Ectodermal cell (in vitro differentiated cells): ENCODE measurements around the gene SNCB.

Experiments
- H3K27ac ChIP-seq: 2 replicates; pipeline ENCODE4 v1.7.0; 2013; ENCODE audit warnings: mild to moderate bottlenecking, low read depth, low read length; ENCODE audit not compliant: insufficient read depth, poor library complexity, severe bottlenecking
- H3K27me3 ChIP-seq: 2 replicates; pipeline ENCODE4 v1.7.0; 2013; ENCODE audit warnings: mild to moderate bottlenecking, low read length; ENCODE audit not compliant: insufficient read depth, control insufficient read depth, poor library complexity, severe bottlenecking
- H3K36me3 ChIP-seq: one replicate; pipeline ENCODE4 v1.7.0; 2013; ENCODE audit warnings: low read length; ENCODE audit not compliant: control insufficient read depth, insufficient read depth
- H3K4me1 ChIP-seq: one replicate; pipeline ENCODE4 v1.7.0; 2013; ENCODE audit warnings: low read length; ENCODE audit not compliant: control insufficient read depth, insufficient read depth
- H3K4me3 ChIP-seq: 2 replicates; pipeline ENCODE4 v1.7.0; 2013; ENCODE audit warnings: low read depth, low read length, control low read depth; ENCODE audit not compliant: insufficient read depth
- H3K9me3 ChIP-seq: 2 replicates; pipeline ENCODE4 v1.7.0; 2013; ENCODE audit warnings: mild to moderate bottlenecking, low read length, moderate library complexity; ENCODE audit not compliant: control insufficient read depth
- WGBS, 2 experiments: methylation state at CpG; one replicate each; pipeline ENCODE4 v1.1.7; 2013; ENCODE audit warnings: missing lambda C conversion rate in 2 of 2; 5-methylcytosine and 5-hydroxymethylcytosine counted together

SNCB gene

GRCh38 chr5:176575488-176576422, 54.6 kb downstream of the SNCB start:
- 93 to 96% methylated on average over 37 of the region's 37 CpGs for WGBS, 2 experiments
- H3K4me1 ChIP-seq, result no peaks in the 10 kb centered on the region

DNA sequence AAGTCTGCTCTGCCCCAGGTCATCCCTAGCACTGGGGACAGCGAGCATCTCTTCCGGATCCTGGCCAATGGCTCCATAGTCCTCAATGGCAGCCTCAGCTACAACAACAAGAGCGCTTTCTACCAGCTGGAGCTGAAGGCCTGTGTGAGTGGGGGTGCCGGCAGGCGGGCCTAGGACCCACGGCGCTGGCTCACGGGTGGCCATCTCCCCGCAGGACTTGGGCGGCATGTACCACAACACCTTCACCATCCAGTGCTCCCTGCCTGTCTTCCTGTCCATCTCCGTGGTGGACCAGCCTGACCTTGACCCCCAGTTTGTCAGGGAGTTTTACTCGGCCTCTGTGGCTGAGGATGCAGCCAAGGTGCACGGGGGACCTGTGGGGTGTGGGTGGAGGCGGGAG, 55.3 kb downstream of the SNCB start:
- Histone ChIP-seq H3K36me3 (no peaks in the 10 kb centered on the region), H3K27ac (no peak overlapping the region), H3K4me1 (no peaks in the 10 kb centered on the region), H3K4me3 (no peak overlapping the region), H3K27me3 (no peaks in the 10 kb centered on the region), H3K9me3 (no peaks in the 10 kb centered on the region)
- WGBS, 2 experiments, result 91 to 93% methylated on average over 14 of the region's 14 CpGs

More at GRCh38 chr5:176575488-176576422, 54.6 kb downstream of the SNCB start:
- Histone ChIP-seq H3K27ac (no peak overlapping the region), H3K27me3 (no peaks in the 10 kb centered on the region), H3K4me3 (no peak overlapping the region), H3K9me3 (no peaks in the 10 kb centered on the region), H3K36me3 (no peaks in the 10 kb centered on the region)

DNA sequence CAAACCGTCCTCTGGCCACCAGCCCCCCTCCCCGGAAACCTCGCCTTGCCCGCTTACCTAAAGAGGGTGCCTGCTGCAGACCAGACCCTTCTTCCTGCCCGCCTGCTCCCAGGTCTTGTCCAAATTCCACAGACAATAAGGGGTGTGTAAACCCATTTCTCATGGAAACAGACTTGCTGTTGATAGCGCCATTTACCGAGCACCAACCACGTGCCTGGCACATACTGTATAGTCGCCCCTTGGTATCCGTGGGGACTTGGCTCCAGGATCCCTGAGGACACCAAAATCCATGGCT, 56.1 kb downstream of the SNCB start:
- Histone ChIP-seq H3K4me1 (no peaks in the 10 kb centered on the region), H3K9me3 (no peaks in the 10 kb centered on the region), H3K36me3 (no peaks in the 10 kb centered on the region), H3K27ac (no peak overlapping the region), H3K27me3 (no peaks in the 10 kb centered on the region), H3K4me3 (no peak overlapping the region)
- 60 to 62% methylated on average over 10 of the region's 10 CpGs for WGBS, 2 experiments

GRCh38 chr5:176573564-176574296, 56.6 kb downstream of the SNCB start:
- Histone ChIP-seq H3K4me3 (no peak overlapping the region), H3K36me3 (no peaks in the 10 kb centered on the region), H3K27me3 (no peaks in the 10 kb centered on the region), H3K4me1 (no peaks in the 10 kb centered on the region), H3K27ac (no peak overlapping the region), H3K9me3 (no peaks in the 10 kb centered on the region)
- 49% methylated on average over 18 of the region's 18 CpGs for WGBS, 2 experiments
